HepG2 (cell line): ENCODE measurements around the gene PFKFB2. TPM values are rescaled to one million over a fixed set of nuclear protein-coding genes. Genes with fewer than 3 reads are reported as not detected.

Experiments
- BHLHE40 ChIP-seq: IDR thresholded peaks from 2 replicates; pipeline ENCODE4 v1.6.1; 2011; ENCODE audit warnings: low read length, improper control_type of control experiment
- BORCS8-MEF2B ChIP-seq: sonication (generic); formaldehyde crosslinking; IDR thresholded peaks from 2 replicates; pipeline ENCODE4 v1.8.0; 2022; ENCODE audit warnings: mild to moderate bottlenecking, missing genetic modification reagents
- GPN1 ChIP-seq: sonication (generic); formaldehyde crosslinking; IDR thresholded peaks from 2 replicates; pipeline ENCODE4 v1.5.1; 2020; ENCODE audit warnings: missing genetic modification reagents, borderline replicate concordance
- GZF1 ChIP-seq: sonication (generic); formaldehyde crosslinking; IDR thresholded peaks from 2 replicates; pipeline ENCODE4 v1.5.1; 2020; ENCODE audit warnings: mild to moderate bottlenecking, missing genetic modification reagents
- MED13 ChIP-seq: sonication (generic); formaldehyde crosslinking; IDR thresholded peaks from 2 replicates; pipeline ENCODE4 v1.5.0; 2020; ENCODE audit warnings: missing genetic modification reagents
- PHF20 ChIP-seq: sonication (generic); formaldehyde crosslinking; IDR thresholded peaks from 2 replicates; pipeline ENCODE4 v1.5.0; 2020; ENCODE audit warnings: mild to moderate bottlenecking, missing genetic modification reagents
- RCOR2 ChIP-seq: IDR thresholded peaks from 2 replicates; pipeline ENCODE4 v1.6.1; 2016; ENCODE audit warnings: missing biosample characterization, missing genetic modification reagents
- SNAPC4 ChIP-seq: sonication (generic); formaldehyde crosslinking; IDR thresholded peaks from 2 replicates; pipeline ENCODE4 v1.4.0; 2020; ENCODE audit warnings: mild to moderate bottlenecking, missing genetic modification reagents
- TEAD3 ChIP-seq: optimal IDR thresholded peaks from 2 replicates; pipeline ENCODE3; 2016; ENCODE audit warnings: borderline replicate concordance
- TP53 ChIP-seq: sonication (generic); formaldehyde crosslinking; conservative IDR thresholded peaks from 2 replicates; pipeline ENCODE4 v1.4.0; 2020; ENCODE audit warnings: missing genetic modification reagents
- YEATS2 ChIP-seq: sonication (generic); formaldehyde crosslinking; IDR thresholded peaks from 2 replicates; pipeline ENCODE4 v1.4.0; 2020; ENCODE audit warnings: missing genetic modification reagents, borderline replicate concordance
- ZBTB39 ChIP-seq: sonication (generic); formaldehyde crosslinking; IDR thresholded peaks from 2 replicates; pipeline ENCODE4 v1.5.0; 2020; ENCODE audit warnings: missing genetic modification reagents
- ZHX2 ChIP-seq, 2 experiments: sonication (generic) in 1 of 2; formaldehyde crosslinking in 1 of 2; IDR thresholded peaks; 2 replicates each; pipeline versions ENCODE4 v1.6.1 to v1.9.0; 2014 to 2022; ENCODE audit warnings: antibody characterized with exemption in 1 of 2, borderline replicate concordance in 1 of 2, inconsistent platforms in 1 of 2, low read depth in 1 of 2, missing genetic modification reagents in 1 of 2
- ZNF274 ChIP-seq: sonication (generic); formaldehyde crosslinking; IDR thresholded peaks from 2 replicates; pipeline ENCODE4 v1.5.1; 2020; ENCODE audit warnings: mild to moderate bottlenecking, missing genetic modification reagents
- ZNF329 ChIP-seq: sonication (generic); formaldehyde crosslinking; IDR thresholded peaks from 2 replicates; pipeline ENCODE4 v1.9.0; 2021; ENCODE audit warnings: low read depth, mild to moderate bottlenecking, missing genetic modification reagents
- ZNF333 ChIP-seq: sonication (generic); formaldehyde crosslinking; IDR thresholded peaks from 2 replicates; pipeline ENCODE4 v1.4.0; 2020; ENCODE audit warnings: mild to moderate bottlenecking, missing genetic modification reagents, borderline replicate concordance
- ZNF335 ChIP-seq: sonication (generic); formaldehyde crosslinking; IDR thresholded peaks from 2 replicates; pipeline ENCODE4 v1.4.0; 2020; ENCODE audit warnings: missing genetic modification reagents
- polyA plus RNA-seq, 8 experiments: library from polyadenylated mRNA; depleted of rRNA in 3 of 8; stranded (reverse) in 7 of 8; unstranded in 1 of 8; fragments of >200 nt; fragmentation: Illumina TruSeq in 4 of 8; extraction: Trizol in 4 of 8; gene quantifications; 2 replicates each; pipeline versions ENCODE4 v1.2.1 to v1.2.3, GENCODE V29; 2011 to 2016; ENCODE audit warnings: low read depth in 4 of 8, missing spikeins in 1 of 8, mixed read lengths in 1 of 8; ENCODE audit not compliant: insufficient read depth in 1 of 8
- total RNA-seq, 5 experiments: library from RNA; depleted of rRNA; stranded (reverse); fragments of >200 nt; fragmentation: Illumina TruSeq; extraction: Trizol; gene quantifications; 2 replicates each; pipeline ENCODE4 v1.2.3, GENCODE V29; 2016; ENCODE audit warnings: low read depth in 1 of 5

The PFKFB2 gene
- total and polyA plus RNA-seq, 2 of the 13 experiments (the other 11 are each of a cell fraction or from before 2014, with no cell fraction given): 4.6 to 10.6 TPM

- TF ChIP-seq SNAPC4 (no peak), TEAD3 (CRISPR knock-in tag) (peak; percentile 86), ZHX2 (IDR thresholded peaks at IDR 0.05; ENCODE audit: low read depth) (no peak), ZHX2 (CRISPR knock-in tag; IDR thresholded peaks at IDR 0.05; ENCODE audit: borderline replicate concordance) (no peak), TP53 (no peak), MED13 (CRISPR knock-in tag) (no peak), BORCS8-MEF2B (CRISPR knock-in tag) (no peak), ZNF333 (no peak), ZNF329 (no peak), ZBTB39 (CRISPR knock-in tag) (no peak), GZF1 (CRISPR knock-in tag) (no peak), BHLHE40 (no peak), YEATS2 (CRISPR knock-in tag) (no peak), RCOR2 (no peak), PHF20 (CRISPR knock-in tag) (no peak), ZNF274 (CRISPR knock-in tag) (no peak), ZNF335 (no peak), GPN1 (CRISPR knock-in tag) (no peak)
Measured at GRCh38 chr1:207025146-207025880, 27.8 kb upstream of the PFKFB2 start (continued).
